Neural cell (in vitro differentiated cells): ENCODE data around the gene C12orf75. TPM values are rescaled to one million over a fixed set of nuclear protein-coding genes. Genes with fewer than 3 reads are reported as not detected.

Experiments
- H2AFZ ChIP-seq: fragments of 200-600, 300-800 bp; sonication (generic), shearing (Covaris generic); 2 replicates; pipeline ENCODE4 v1.6.0; 2014; ENCODE audit warnings: low read depth, mild to moderate bottlenecking, antibody characterized with exemption, low read length, moderate library complexity
- H3F3A ChIP-seq: fragments of 200-600 bp; shearing (Covaris generic); 2 replicates; pipeline ENCODE4 v1.6.1; 2016; ENCODE audit warnings: mild to moderate bottlenecking, moderate library complexity, mixed read lengths, antibody characterized with exemption, low read length; ENCODE audit not compliant: insufficient read depth, poor library complexity, severe bottlenecking
- H3K27ac ChIP-seq: fragments of 200-600, 300-800 bp; sonication (generic), shearing (Covaris generic); 2 replicates; pipeline ENCODE4 v1.5.1; 2014; ENCODE audit warnings: mild to moderate bottlenecking, low read length, moderate library complexity
- H3K27me3 ChIP-seq: fragments of 300-800, 200-600 bp; sonication (generic), shearing (Covaris generic); 2 replicates; pipeline ENCODE4 v1.6.0; 2014; ENCODE audit warnings: mild to moderate bottlenecking, low read depth, low read length, moderate library complexity; ENCODE audit not compliant: insufficient read depth
- H3K36me3 ChIP-seq: fragments of 300-800, 200-600 bp; sonication (generic), shearing (Covaris generic); 2 replicates; pipeline ENCODE4 v1.5.1; 2014; ENCODE audit warnings: mild to moderate bottlenecking, antibody characterized with exemption, low read length, moderate library complexity; ENCODE audit not compliant: insufficient read depth
- H3K4me2 ChIP-seq: fragments of 300-800, 200-600 bp; sonication (generic), shearing (Covaris generic); 2 replicates; pipeline ENCODE4 v1.6.0; 2014; ENCODE audit warnings: mild to moderate bottlenecking, low read length
- H3K4me3 ChIP-seq: fragments of 300-800, 200-600 bp; sonication (generic), shearing (Covaris generic); 2 replicates; pipeline ENCODE4 v1.5.1; 2014; ENCODE audit warnings: mild to moderate bottlenecking, low read length, moderate library complexity
- H3K79me2 ChIP-seq: fragments of 200-600 bp; shearing (Covaris generic); replicated peaks from 2 replicates; pipeline ENCODE4 v1.6.0; 2014; ENCODE audit warnings: mild to moderate bottlenecking, low read length, moderate library complexity; ENCODE audit not compliant: insufficient read depth
- H3K9ac ChIP-seq: fragments of 300-800, 200-600 bp; sonication (generic), shearing (Covaris generic); 2 replicates; pipeline ENCODE4 v1.6.1; 2016; ENCODE audit warnings: mild to moderate bottlenecking, low read length, mixed read lengths
- H3K9me2 ChIP-seq: fragments of 200-600 bp; shearing (Covaris generic); 2 replicates; pipeline ENCODE4 v1.6.1; 2016; ENCODE audit warnings: mild to moderate bottlenecking, low read length, mixed read lengths; ENCODE audit not compliant: insufficient read depth
- H3K9me3 ChIP-seq: fragments of 200-600, 300-800 bp; sonication (generic), shearing (Covaris generic); 2 replicates; pipeline ENCODE4 v1.6.1; 2016; ENCODE audit warnings: mild to moderate bottlenecking, mixed run types, low read length, moderate library complexity, mixed read lengths
- H4K20me1 ChIP-seq: fragments of 200-600 bp; shearing (Covaris generic); 2 replicates; pipeline ENCODE4 v1.6.1; 2016; ENCODE audit warnings: mild to moderate bottlenecking, mixed run types; ENCODE audit not compliant: insufficient read depth
- CTCF ChIP-seq: fragments of 450-650 bp; IDR thresholded peaks from 2 replicates; pipeline ENCODE4 v1.5.1; 2014; ENCODE audit warnings: antibody characterized with exemption, mild to moderate bottlenecking, moderate library complexity; ENCODE audit not compliant: poor library complexity, severe bottlenecking
- EP300 ChIP-seq: fragments of 450-650 bp; conservative IDR thresholded peaks from 2 replicates; pipeline ENCODE4 v1.6.1; 2014; ENCODE audit warnings: antibody characterized with exemption, mild to moderate bottlenecking, moderate library complexity; ENCODE audit not compliant: poor library complexity, severe bottlenecking
- EZH2 ChIP-seq: fragments of 200-600, 300-800 bp; shearing (Covaris generic), sonication (generic); IDR thresholded peaks from 2 replicates; pipeline ENCODE4 v1.6.1; 2014; ENCODE audit warnings: antibody characterized with exemption, low read length, borderline replicate concordance, mild to moderate bottlenecking; ENCODE audit not compliant: insufficient read depth, poor library complexity, severe bottlenecking
- MXI1 ChIP-seq: fragments of 450-650 bp; conservative IDR thresholded peaks from 2 replicates; pipeline ENCODE4 v1.6.1; 2014; ENCODE audit warnings: antibody characterized with exemption, mild to moderate bottlenecking; ENCODE audit not compliant: poor library complexity, severe bottlenecking
- POLR2AphosphoS5 ChIP-seq: IDR thresholded peaks from 2 replicates; pipeline ENCODE4 v1.6.1; 2012
- RAD21 ChIP-seq: fragments of 450-650 bp; conservative IDR thresholded peaks from 2 replicates; pipeline ENCODE4 v1.6.1; 2014; ENCODE audit warnings: antibody characterized with exemption, mild to moderate bottlenecking, moderate library complexity
- REST ChIP-seq: IDR thresholded peaks from 2 replicates; pipeline ENCODE4 v1.6.1; 2012; ENCODE audit warnings: borderline replicate concordance
- SMC3 ChIP-seq: fragments of 450-650 bp; conservative IDR thresholded peaks from 2 replicates; pipeline ENCODE4 v1.6.1; 2014; ENCODE audit warnings: antibody characterized with exemption, mild to moderate bottlenecking, moderate library complexity; ENCODE audit not compliant: poor library complexity
- TAF1 ChIP-seq: IDR thresholded peaks from 2 replicates; pipeline ENCODE4 v1.6.1; 2012; ENCODE audit warnings: low read depth
- polyA plus RNA-seq: library from polyadenylated mRNA; depleted of rRNA; stranded (reverse); fragments of >200 nt; gene quantifications from 2 replicates; pipeline ENCODE4 v1.2.3, GENCODE V29; 2014

C12orf75 gene
- polyA plus RNA-seq, 1 donor from 2014 or later, result 25.2 TPM

DNA sequence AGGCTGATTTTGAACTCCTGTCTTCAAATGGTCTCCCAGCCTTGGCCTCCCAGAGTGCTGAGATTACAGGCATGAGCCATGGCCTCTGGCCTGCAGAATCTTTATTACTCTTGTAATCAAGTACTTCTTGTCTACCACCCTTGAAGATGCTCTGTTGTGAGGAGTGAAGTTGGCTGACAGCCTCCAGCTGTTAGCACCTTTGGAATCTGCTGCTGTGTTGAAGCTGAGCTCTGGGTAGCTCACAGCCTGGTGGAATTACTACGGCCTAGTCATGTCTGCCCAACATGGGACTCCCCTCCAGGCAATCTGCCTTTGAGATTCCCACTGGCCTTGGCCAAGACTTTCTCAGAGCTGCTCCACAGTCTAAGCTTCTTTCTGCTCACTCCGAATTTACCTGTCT lies 5.8 kb upstream of the C12orf75 start:
- TF ChIP-seq EZH2 (no peak), REST (no peak), POLR2AphosphoS5 (no peak), CTCF (no peak), EP300 (no peak), RAD21 (no peak), MXI1 (no peak), SMC3 (no peak), TAF1 (no peak)
- H3K79me2 ChIP-seq, result no peaks in the 10 kb centered on the region
- H3K4me2 ChIP-seq, result no peak overlapping the region
- H3K9me3 ChIP-seq, result no peaks in the 10 kb centered on the region
- H3K36me3 ChIP-seq, result no peaks in the 10 kb centered on the region
- H3K27ac ChIP-seq, result no peak overlapping the region
- H3K9me2 ChIP-seq, result no peaks in the 10 kb centered on the region
- H3F3A ChIP-seq, result no peaks in the 10 kb centered on the region
- no peaks in the 10 kb centered on the region for H3K27me3 ChIP-seq
- H2AFZ ChIP-seq, result no peak overlapping the region
- H4K20me1 ChIP-seq, result no peaks in the 10 kb centered on the region
- H3K9ac ChIP-seq, result no peak overlapping the region
- no peak overlapping the region for H3K4me3 ChIP-seq

DNA sequence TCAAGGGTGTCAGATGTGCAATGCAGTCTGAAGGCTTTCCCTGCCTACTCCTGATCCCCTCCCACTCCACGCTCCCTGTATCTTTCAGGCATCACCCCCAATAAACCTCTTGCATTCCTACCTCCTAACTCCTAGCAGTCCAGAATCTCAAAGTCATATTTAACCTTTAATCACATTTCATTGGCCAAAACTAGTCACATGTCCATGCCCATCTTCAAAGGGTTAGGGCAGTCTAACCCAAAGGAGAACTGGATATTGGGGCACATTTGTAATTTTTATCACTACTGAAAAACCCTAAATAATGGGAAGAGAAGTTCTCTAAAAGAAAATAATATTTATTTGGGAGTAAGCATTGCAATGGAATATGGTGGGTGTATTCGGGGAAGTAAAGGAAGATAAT lies 5.4 kb upstream of the C12orf75 start:
- H3K36me3 ChIP-seq, result no peaks in the 10 kb centered on the region
- no peaks in the 10 kb centered on the region for H3K79me2 ChIP-seq
- H3K27ac ChIP-seq, result no peak overlapping the region
- no peaks in the 10 kb centered on the region for H3F3A ChIP-seq
- H3K4me3 ChIP-seq, result no peak overlapping the region
- H3K9me3 ChIP-seq, result no peaks in the 10 kb centered on the region
- H4K20me1 ChIP-seq, result no peaks in the 10 kb centered on the region
- no peak for TF ChIP-seq REST
- TF ChIP-seq MXI1, result no peak
- no peak for TF ChIP-seq SMC3
- TF ChIP-seq EP300, result no peak
- TF ChIP-seq EZH2, result no peak
- TF ChIP-seq POLR2AphosphoS5, result no peak
- TF ChIP-seq CTCF, result no peak
- TF ChIP-seq TAF1, result no peak
- TF ChIP-seq RAD21, result no peak
- no peak overlapping the region for H3K9ac ChIP-seq
- H3K27me3 ChIP-seq, result no peaks in the 10 kb centered on the region
- H3K4me2 ChIP-seq, result no peak overlapping the region
- no peak overlapping the region for H2AFZ ChIP-seq
- no peaks in the 10 kb centered on the region for H3K9me2 ChIP-seq
